Epidermal melanocyte (primary cell): ENCODE measurements around the gene FASTKD2.

ENCODE experiments used
- DNase-seq: peaks from one replicate; pipeline ENCODE4 v3.0.0; 2011; ENCODE audit warnings: low spot score; ENCODE audit not compliant: insufficient read length

Gene FASTKD2

DNA sequence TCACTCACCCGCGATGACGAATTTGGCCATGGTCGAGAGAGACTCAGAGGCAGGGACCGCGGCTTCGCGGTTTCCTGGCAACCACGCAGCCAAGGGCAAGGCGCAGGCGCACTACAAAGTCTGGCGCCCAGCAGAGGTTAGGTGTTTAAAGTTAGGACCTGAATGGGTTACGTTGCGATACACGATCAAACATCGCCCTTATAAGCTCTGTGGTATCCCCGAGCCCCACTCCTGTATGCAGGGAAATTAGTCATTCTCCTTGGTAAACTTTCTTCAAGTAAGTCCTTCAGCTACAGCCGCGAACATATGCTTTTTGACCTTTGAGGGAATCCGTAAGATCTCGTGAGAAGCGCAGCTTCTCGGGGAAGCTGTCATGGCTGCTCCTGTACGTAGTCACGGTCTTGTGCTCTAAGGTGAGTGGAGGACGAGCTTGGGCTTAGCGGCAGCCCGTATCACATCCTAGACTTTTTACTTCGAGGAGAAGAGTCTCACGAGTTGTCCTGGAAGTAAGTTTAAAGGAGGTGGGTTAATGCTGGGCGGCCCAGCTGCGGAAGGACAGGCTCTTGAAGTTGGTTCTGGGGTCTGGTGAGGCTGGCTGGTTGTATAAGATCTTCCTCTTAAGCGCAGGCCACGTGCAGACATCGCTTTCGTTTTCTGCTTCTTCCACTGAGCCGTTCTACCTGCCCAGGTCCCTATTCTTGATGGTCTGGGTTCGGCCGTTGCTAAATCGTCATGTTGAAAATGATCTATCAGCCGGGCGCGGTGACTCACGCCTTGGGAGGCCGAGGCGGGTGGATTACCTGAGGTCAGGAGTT is at the start of gene FASTKD2, which contains the start of gene MDH1B:
Gene FASTKD2 (plus strand): TSS at position 365 of the 815 bp plus-strand sequence. CDS start 1,088 bp downstream, outside the sequence.
Gene MDH1B (minus strand): TSS at position 87 of the 815 bp plus-strand sequence. CDS start 57 bp downstream, at position 30.
- DNase-seq, result peak; percentile 79

DNA sequence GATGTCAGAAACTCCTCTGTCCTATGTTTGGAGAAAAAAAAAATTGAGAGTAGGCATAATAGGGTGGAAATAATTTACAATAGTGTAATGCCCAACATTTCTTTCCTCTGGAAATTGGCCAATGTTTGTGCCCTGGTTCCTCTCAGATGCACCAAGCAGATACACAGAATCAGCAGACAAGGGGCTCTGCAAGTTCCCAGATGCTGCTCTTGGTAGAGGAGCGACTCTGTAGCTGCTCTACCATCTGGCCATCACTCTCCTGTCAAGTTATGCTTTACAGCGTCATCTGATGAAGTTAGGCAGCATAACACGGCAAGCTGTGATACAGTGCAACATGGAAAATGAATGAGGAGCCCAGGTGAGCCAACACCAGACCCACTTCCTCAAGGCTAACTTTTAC is 48.8 kb upstream of the FASTKD2 start:
- DNase-seq, result no peak

DNA sequence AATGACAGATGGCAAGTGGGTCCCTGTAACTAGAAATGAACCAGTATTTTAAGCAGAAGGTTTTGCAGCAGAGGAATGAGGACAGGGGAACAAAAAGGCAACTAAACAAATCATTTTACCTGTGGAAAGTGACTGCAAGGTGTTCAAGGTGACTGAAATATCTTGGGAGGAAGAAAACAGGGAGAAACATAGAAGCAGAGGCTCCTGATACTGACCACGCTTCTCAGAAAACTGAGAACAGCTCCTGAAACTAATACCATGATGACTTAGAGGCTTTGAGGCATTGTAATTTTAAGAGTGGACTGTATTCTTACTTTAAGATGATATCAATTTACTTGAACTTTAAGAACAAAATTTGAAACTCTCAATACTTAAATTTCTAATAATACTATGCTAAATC is 47.1 kb upstream of the FASTKD2 start, which contains the start of gene DYTN:
Gene DYTN (minus strand): TSS at position 101 of the 400 bp plus-strand sequence. CDS start 117 bp downstream, outside the sequence.
- DNase-seq, result no peak

DNA sequence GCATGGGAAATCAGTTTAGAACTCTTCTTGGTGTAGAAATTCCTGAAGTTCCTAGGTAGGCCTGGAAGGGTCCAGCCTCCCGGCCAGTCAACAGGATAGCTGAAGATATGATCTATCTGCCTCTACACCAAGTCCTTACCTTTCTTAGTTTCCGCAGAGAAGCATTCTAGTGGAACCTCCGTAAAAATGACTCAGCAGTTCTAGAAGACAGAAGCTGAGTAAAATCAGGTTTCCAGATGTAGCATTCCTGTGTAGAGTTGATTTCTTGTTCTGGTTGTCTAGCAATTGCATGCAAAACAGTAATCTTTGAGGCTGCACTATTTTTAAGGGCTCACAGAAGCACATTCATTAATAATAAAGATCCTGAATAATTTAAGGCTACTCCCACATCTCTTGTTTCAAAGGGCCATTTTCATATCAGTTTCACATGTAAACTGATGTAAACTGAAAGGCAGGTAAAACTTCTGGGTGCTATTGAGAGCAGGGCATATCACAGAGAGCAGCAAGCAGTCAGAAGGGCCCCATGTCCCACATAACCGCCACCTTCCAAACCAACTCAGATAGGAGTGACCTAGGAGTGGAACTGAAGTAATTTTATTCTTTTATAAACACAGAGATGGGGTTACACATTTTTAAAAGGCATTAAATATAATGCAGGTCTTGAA is 44.0 kb upstream of the FASTKD2 start:
- no peak for DNase-seq

DNA sequence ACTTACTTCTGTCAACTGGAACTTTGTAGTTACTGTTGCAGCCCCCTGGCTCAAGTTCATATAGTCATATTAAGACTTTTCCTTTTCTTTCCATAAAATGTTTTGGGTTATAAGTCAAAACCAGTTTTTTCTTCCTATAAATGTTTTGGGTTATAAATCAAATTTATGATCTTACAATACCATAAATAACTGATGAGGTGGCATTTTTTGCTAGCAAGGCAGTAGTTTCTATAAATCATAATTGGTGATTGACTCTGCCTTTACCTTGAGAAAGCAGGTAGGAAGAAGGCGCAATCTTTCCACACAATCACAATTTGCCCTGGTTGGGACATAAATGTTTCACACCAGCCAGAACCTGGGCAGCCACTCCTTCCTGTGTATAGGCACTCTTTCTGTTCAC is 42.1 kb upstream of the FASTKD2 start:
- no peak for DNase-seq

DNA sequence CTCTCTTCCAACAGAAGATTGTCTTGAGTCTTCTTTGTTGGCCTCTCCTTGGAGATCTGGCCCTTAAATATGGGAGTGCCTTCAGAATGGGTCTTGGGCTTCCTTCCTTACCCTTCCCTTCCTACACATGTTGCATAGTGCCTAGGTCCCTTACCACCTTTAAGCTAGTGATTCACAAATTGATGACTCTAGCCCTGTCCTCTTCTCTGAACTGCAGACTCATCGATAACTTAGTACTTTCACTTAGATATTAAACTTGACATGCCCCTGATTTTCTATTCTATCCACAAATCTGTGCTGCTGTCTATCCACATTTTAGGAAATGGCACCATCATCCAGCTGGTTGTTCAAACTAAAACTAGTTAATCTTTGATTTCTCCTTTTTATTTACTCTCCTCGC is 38.1 kb upstream of the FASTKD2 start:
- no peak for DNase-seq

DNA sequence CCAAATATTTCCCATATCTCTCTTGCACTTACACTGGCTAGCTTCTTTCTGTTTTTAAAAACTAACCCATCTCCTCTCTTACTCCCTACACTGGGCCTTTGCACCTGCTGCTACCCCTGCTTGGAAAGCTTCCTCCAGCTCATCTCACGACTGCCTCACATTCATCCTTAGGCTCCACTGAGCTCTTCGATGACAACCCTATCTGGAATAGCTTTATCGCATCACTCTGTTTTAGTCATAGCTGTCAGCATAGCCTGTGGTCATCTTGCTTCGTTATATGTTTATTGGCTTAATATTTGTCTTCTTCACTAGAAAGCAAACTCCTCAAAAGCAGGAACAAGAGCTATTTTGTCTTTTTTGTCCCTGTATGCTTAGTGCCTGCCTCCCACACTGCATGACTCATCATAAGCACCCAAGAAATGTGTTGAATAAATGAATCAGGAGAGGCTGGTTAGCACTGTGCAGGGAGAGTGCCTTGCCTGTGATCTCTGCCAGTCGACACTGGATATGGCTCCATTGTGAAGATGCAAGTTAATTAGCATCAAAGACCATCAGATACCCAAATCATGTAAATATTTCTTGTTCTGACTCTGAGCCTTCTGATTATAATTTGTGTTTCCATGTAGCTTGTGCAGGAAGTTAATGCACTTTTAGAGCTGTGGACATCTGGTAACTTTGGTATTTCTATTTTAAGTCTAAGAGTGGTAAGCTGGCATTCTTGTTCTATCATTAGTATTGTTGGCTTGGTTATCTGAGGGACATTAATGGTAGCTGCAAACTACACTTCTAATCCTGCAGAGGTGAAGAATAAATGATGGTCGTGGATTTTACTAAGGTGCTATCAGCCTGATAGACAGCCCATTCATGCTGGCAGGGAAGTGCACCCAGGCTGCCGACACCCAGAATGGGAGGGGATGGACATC is 36.9 kb upstream of the FASTKD2 start:
- DNase-seq, result no peak

DNA sequence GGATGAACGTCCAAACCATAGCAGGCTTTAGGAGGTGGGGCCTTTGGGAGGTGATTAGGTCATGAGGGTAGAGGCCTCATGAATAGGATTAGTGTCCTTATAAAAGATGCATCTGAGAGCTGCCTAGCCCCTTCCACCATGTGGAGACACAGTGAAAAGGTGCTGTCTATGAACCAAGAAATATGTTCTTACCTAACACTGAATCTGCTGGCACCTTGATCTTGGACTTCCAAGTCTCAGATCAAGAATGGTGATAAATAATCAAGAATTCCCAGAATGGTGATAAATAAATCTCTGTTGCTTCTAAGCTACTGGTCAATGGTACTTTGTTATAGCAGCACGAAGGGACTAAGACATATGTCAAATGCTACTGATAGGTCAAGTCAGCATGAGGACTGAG is 32.1 kb upstream of the FASTKD2 start:
- no peak for DNase-seq

DNA sequence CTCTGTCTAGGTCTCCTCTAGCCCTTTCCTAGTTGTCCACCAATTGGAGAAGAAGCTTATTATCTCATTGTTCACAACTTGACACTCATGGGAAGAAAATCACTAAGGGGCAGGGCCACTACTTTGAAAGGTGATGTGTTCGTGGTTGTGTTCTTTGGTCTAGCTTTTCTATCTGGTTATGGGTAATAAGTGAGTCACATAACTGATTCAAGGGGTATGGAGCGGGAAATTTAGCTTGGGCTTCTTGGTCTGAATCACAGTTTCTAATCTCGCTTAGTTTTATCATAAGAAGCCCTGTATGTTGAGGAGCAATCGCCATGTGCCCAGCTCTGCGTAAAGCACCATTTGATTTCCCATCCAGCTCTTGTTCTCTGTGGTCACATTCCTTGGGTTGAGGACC is 28.5 kb upstream of the FASTKD2 start:
- no peak for DNase-seq

DNA sequence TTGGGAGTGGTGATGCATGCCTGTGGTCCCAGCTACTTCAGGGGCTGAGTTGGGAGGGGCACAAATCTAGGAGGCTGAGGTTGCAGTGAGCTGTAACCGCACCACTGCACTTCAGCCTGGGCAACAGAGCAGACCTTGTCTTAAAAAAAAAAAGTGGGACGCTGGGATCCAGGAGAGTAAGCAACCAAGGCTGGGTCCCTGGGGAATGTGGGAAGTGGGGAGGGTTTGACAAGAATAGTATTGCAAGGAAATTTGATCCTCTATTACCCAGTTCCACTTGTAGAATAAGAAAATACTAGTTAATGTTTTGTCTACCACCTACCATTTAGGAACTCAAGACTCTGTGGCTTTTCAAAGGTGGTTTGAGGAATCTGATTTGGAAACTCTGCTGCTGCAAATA is 26.1 kb upstream of the FASTKD2 start:
- no peak for DNase-seq

DNA sequence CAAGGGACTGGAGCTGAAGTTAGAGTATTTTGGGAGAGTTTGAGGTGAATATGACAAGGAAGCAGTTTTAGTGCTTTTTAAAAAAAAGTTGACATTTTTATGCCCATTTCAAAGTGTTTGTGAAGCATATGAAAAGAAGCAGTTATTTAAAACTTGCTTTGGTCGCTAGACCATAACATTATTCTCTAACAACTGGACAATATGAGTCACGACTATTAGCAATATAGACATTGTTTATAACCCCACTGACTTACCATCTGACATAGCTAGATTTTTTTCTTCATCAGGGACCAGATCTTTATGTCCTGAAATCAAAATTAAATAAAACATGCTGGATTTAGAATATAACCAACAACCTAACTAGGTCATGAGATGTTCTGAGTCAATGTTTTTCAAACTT is 24.6 kb upstream of the FASTKD2 start:
- DNase-seq, result no peak

DNA sequence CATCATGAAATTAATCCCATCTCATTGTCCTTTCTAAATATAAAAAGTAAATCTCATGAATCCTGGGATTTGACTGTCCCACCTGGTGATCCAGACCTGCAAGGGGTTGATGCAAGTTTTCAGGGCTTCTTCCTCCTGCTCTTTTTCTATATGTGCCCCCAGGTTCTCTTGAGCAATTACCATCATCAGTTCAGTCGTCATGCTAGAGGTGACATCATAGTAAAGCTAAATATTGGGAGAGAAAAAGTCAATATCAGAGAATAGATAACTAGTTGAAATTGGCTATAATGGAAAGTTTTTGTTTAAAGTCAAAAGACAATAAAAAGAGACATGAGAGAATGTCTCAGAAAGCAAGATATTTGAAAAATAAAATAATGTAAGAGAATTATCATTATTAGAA is 8.6 kb upstream of the FASTKD2 start:
- no peak for DNase-seq

DNA sequence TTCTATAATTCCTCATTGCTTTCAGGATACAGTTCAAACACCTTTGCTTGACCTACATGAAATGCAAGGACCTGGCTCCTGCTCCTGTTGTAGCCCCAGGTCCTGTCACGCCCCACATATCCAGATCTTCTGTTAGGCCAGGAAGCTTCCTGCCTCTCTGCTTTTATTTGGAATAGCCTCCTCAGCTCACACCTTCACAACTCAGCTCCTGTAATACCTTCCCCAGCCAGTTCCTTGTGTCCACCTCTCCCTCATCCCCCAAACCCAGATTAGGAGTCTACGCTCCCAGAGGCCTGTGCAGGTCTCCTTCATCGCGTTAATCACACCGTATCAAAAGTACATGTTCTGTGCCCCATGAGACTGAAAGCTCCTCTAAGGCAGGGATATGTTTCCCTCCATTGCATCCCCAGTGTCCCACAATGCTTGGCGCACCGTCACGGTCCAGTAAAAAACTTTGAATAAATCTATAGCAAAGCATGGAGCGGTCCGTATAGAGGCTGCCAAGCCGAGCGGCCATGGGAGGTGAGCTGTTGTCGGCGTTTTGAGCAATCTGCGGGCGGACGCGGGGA is 649 bp upstream of the FASTKD2 start:
- DNase-seq, result no peak

DNA sequence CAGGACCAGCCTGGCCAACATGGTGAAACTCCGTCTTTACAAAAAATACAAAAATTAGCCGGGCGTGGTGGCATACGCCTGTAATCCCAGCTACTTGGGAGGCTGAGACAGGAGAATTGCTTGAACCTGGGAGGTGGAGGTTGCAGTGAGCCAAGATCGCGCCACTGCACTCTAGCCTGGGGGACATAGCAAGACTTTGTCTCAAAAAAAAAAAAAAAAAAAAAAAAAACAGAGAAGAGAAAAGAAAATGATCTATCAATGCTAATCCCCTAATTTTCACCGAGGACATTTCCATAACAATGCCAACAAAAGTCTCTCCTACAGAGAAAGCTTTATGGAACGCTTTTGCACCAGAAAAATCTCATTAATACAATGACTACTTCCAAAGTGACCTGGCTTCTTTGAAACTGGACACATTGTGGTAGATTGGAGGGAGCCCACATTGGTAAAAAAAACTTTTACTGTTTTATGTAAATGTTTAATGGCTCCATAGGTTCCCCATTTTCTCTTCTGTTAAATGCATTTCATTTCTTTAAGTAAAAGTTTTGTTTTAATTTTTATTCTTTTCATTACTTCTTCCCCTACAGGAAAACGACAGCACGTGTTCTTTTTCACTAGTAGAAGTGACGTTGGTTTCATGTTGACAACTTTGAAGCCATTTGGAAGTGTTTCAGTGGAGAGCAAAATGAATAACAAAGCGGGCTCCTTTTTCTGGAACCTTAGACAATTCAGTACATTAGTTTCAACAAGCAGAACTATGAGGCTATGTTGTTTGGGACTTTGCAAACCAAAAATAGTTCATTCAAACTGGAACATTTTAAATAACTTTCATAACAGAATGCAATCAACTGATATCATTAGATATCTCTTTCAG is 888 bp downstream of the FASTKD2 start:
- no peak for DNase-seq

DNA sequence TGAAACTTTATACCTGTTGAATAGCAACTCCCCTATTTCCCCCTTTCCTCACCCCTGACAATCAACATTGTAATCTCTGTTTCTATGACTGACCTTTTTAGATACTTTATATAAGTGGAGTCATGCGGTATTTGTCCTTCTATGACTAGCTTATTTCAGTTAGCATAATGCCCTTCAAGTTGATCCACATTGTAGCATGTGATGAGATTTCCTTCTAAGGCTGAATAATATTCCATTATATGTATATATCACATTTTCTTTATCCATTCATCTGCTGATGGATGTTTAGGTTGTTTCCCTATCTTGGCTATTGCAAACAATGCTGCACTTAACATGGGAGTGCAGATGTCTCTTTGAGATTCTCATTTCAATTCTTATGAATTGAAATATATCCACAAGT is 9.5 kb downstream of the FASTKD2 start:
- DNase-seq, result no peak

DNA sequence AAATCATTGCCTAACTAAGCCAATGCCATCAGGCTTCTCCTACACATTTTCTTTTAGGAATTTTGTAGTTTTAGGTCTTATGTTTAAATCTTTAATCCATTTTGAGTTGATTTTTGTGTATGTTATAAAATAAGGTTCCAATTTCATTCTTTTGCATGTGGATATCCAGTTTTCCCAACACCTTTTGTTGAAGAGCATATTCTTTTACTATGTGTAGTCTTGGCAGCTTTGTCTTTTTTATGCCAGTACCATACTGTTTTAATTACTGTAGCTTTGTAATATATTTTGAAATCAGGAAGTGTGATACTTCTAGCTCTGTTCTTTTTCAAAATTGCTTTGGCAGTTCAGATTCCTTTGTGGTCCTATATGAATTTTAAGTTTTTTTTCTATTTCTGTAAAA is 11.0 kb downstream of the FASTKD2 start:
- no peak for DNase-seq

DNA sequence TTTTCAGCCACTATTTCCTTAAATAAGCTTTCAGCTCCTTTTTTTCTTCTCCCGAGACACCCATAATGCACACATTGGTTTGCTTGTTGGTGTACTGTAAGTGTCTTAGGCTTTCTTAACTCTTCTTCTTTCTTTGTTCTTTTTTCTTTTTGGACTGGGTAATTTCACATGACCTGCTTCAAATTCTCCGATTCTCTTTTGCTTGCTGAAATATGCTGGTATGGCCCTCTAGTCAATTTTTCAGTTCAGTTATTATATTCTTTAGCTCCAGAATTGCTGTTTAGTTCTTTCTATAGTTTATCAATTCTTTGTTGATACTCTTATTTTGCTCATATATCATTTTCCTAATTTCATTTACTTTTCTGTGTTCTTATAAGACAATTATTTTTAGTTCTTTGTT is 15.3 kb downstream of the FASTKD2 start:
- no peak for DNase-seq

DNA sequence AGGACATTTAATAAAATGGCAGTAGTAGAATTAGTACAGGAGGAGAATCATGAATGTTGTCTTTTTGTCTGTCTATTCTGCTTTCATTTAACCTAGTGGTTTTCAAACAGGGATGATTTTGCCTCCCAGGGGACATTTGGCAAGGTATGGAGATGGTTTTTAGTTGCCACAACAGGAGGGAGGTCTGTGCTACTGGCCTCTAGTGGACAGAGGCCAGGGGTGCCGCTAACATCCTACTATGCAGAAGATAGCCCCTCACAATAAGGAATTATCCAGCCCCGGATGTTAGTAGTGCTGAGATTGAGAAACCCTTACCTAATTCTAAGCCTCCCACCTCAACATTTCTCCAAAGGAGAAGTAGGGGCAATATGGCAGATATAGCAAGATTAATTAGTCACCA is 18.3 kb downstream of the FASTKD2 start:
- no peak for DNase-seq

DNA sequence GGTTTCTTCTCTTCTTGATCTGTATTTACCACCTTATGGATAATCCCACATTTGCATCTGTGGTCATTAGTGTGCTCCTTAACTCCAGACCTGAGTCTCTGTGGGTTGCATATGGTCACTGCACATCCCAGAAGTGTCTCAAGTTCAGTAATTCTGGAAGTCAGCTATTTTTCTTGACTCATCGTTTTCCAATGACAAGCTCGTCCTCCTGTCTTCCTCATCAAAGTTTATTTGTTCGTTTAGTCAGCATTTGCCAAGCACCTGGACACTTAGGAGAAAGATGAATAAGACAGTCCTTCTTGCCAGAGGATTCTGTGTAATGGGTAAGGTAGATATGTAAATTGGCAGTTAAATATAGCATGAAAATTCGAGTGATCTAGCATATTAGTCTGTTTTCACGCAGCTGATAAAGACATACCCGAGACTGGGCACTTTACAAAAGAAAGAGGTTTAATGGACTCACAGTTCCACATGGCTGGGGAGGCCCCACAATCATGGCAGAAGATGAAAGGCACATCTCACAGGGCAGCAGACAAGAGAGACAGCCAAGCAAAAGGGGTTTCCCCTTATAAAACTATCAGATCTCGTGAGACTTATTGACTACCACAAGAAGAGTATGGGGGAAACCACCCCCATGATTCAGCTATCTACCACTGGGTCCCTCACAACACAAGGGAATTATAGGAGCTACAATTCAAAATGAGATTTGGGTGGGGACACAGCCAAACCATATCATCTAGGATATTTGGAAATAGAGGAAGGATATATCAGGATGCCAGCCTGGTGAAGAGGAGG is 19.4 kb downstream of the FASTKD2 start:
- no peak for DNase-seq
